ENCODE data around the gene LACTB. TPM values are rescaled to one million over a fixed set of nuclear protein-coding genes. Genes with fewer than 3 reads are reported as not detected.

The LACTB gene
- total and polyA plus RNA-seq, 2 of the 4 experiments (the other 2 are of a cell fraction): 12.9 to 32.7 TPM

DNA sequence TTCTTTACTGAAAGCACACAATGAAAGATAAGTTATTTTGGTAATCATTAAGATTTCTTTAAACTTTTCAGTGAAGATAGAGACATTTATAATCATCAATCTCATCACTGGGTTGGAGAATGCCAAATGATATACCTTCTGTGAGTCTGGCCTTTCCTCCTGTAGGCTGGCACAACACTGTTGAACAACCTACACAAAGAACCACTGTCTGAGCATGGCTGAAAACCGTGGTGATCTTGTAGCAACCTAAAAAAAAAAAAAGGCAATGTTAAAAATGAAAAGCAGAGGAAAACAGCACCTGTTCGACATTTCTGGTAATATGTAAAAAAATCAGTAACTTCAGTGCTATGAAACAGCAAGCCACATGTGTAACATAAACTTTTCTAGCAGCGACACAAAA, 33.8 kb downstream of the LACTB start:
- Histone ChIP-seq H3K9me3 (ENCODE audit: control insufficient read depth, insufficient read depth, low read length) (no peaks in the 10 kb centered on the region), H2AFZ (replicated peaks; ENCODE audit: low read length, poor library complexity) (no peak overlapping the region), H3K23ac (ENCODE audit: low read depth, low read length) (peak overlapping the region; percentile 87; the same call in 1 of the 2 replicates), H3K4me1 (ENCODE audit: control insufficient read depth, insufficient read depth, low read length) (peaks cover 4% of the 10 kb centered on the region), H3K9ac (ENCODE audit: low read depth, low read length) (peak overlapping the region; percentile 97), H3K56ac (ENCODE audit: extremely low read depth, insufficient read depth, low read length) (peak overlapping the region; percentile 70; the same call in 1 of the 2 replicates), H3K4me2 (ENCODE audit: low read depth, low read length) (peak overlapping the region; percentile 100), H4K91ac (ENCODE audit: insufficient read depth, low read depth, low read length) (peak overlapping the region; percentile 29; the same call in 1 of the 2 replicates), H2AK5ac (ENCODE audit: low read depth, low read length) (peak overlapping the region; percentile 86; the same call in 1 of the 2 replicates), H3K9me1 (ENCODE audit: insufficient read depth, low read length) (0 out of 2 replicates have a peak, but pooled peaks cover 3% of the 10 kb centered on the region), H3K27ac (ENCODE audit: insufficient read depth, low read length) (peak overlapping the region; percentile 95; the same call in 1 of the 2 replicates), H2BK20ac (ENCODE audit: low read depth, low read length) (no peak overlapping the region), H3K14ac (replicated peaks; ENCODE audit: low read depth, low read length) (peak overlapping the region; percentile 97), H4K20me1 (ENCODE audit: insufficient read depth, low read length) (no peaks in the 10 kb centered on the region; the same call in 1 of the 2 replicates), H3K4me3 (ENCODE audit: insufficient read depth, low read depth, low read length) (peak overlapping the region; percentile 97), H3K27me3 (ENCODE audit: control insufficient read depth, insufficient read depth, low read length) (no peaks in the 10 kb centered on the region), H2BK120ac (ENCODE audit: low read depth, low read length) (peak overlapping the region; percentile 72), H3K36me3 (ENCODE audit: control insufficient read depth, insufficient read depth, low read length) (peaks cover 23% of the 10 kb centered on the region), H2BK5ac (ENCODE audit: low read depth, low read length, poor library complexity, severe bottlenecking) (peak overlapping the region; percentile 91), H2BK15ac (ENCODE audit: low read depth, low read length) (peak overlapping the region; percentile 73; the same call in 1 of the 3 replicates), H3K4ac (ENCODE audit: low read depth, low read length) (peak overlapping the region; percentile 88; the same call in 1 of the 2 replicates), H3K18ac (ENCODE audit: low read depth, low read length) (peak overlapping the region; percentile 66; the same call in 1 of the 2 replicates), H4K8ac (ENCODE audit: low read depth in 2 of 2, low read length in 2 of 2) (peak overlapping the region in 1 of 2 experiments; percentile 54; a peak in 2 of 4 replicates), H2AK9ac (replicated peaks; ENCODE audit: low read depth, low read length, poor library complexity) (no peak overlapping the region), H3K79me1 (ENCODE audit: low read depth in 1 of 2, low read length in 2 of 2) (peaks cover 18 to 43% of the 10 kb centered on the region in 2 experiments), H4K5ac (ENCODE audit: low read depth, low read length) (peak overlapping the region; percentile 61; the same call in 1 of the 2 replicates)
- no CpG with 5 or more reads among the region's 3 CpGs for WGBS, 2 experiments (ENCODE audit: extremely low coverage in 2 of 2, insufficient read length in 1 of 2)
- CTCF ChIA-PET: no interaction called here
- DNase-seq: no peak
- no TSS peak for BruUV-seq (replicated peaks)
- TF ChIP-seq CHD1 (IDR thresholded peaks at IDR 0.05; ENCODE audit: low read depth, low read length) (no peak), ELK1 (IDR thresholded peaks at IDR 0.05; ENCODE audit: borderline replicate concordance, low read depth, low read length) (no peak), FOS (IDR thresholded peaks at IDR 0.05; ENCODE audit: low read depth, low read length) (no peak), POLR2A (IDR thresholded peaks at IDR 0.05; ENCODE audit: low read depth, low read length) (no peak), CEBPB (IDR thresholded peaks at IDR 0.05; ENCODE audit: low read depth, low read length) (no peak), SMC3 (IDR thresholded peaks at IDR 0.05; ENCODE audit: low read depth, low read length) (no peak), RFX5 (IDR thresholded peaks at IDR 0.05; ENCODE audit: low read depth, low read length) (no peak), MAFK (IDR thresholded peaks at IDR 0.05; ENCODE audit: low read depth, low read length) (no peak), RAD21 (IDR thresholded peaks at IDR 0.05; ENCODE audit: low read length) (no peak), BHLHE40 (IDR thresholded peaks at IDR 0.05; ENCODE audit: low read depth, low read length) (no peak), CTCF (conservative IDR thresholded peaks at IDR 0.05; ENCODE audit: low read depth, low read length) (no peak)
- TF ChIP-seq, protein P1, sequence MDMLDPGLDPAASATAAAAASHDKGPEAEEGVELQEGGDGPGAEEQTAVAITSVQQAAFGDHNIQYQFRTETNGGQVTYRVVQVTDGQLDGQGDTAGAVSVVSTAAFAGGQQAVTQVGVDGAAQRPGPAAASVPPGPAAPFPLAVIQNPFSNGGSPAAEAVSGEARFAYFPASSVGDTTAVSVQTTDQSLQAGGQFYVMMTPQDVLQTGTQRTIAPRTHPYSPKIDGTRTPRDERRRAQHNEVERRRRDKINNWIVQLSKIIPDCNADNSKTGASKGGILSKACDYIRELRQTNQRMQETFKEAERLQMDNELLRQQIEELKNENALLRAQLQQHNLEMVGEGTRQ (IDR thresholded peaks at IDR 0.05; ENCODE audit: low read depth, low read length): no peak
- dilution Hi-C loops (cut with HindIII; ENCODE audit: low sequenced_read_pairs, unreplicated experiment) (no loop called here), intact Hi-C loops (cut with micrococcal nuclease) (loop anchor here (5.0 kb wide), 3 partner anchors 37 to 102 kb away; no protein-coding TSS in a partner anchor), in situ Hi-C loops (cut with MboI; ENCODE audit: low sequenced_read_pairs) (loop anchor here (25.0 kb wide), 1 partner anchor 257 kb away; no protein-coding TSS in a partner anchor)
- POLR2A ChIA-PET (ENCODE audit: unreplicated experiment): interaction anchor here (0.6 kb wide), 1 partner anchor 107 kb away, joined by 3 read pairs; no protein-coding TSS in a partner anchor
- ATAC-seq (ENCODE audit: low read depth): no peak

Measured in IMR-90 (cell line).